ENCODE results near the gene TSHZ2.

- TF ChIP-seq CTCF (IDR thresholded peaks at IDR 0.05) = no peak
- TF ChIP-seq POLR2A (IDR thresholded peaks at IDR 0.05) = no peak
These were observed 358.5 kb downstream of the TSHZ2 start for GRCh38 chr20:53330601-53331140.

Data from testis (tissue), 2 donors.